Endothelial cell of umbilical vein (primary cell): ENCODE data around the gene AATF. TPM values are rescaled to one million over a fixed set of nuclear protein-coding genes. Genes with fewer than 3 reads are reported as not detected.

Experiments
- BruUV-seq: library from RNA; stranded (reverse); fragments of 400-500 nt; replicated peaks from 2 replicates; lab custom pipeline; 2021; lab: Mats Ljungman, UMichigan
- CTCF ChIA-PET: fragments of 300-600, 350-600 bp; sonication (Branson Sonifier 250); formaldehyde crosslinking; loops from one replicate; lab custom pipeline; 2021; ENCODE audit warnings: antibody characterized with exemption, inconsistent platforms; lab: Charles Lee
- POLR2A ChIA-PET: fragments of 300-600, 350-600 bp; sonication (Branson Sonifier 250); formaldehyde crosslinking; loops from one replicate; lab custom pipeline; 2021; ENCODE audit warnings: antibody characterized with exemption, inconsistent platforms; lab: Charles Lee
- DNase-seq: peaks from one replicate; pipeline ENCODE4 v3.0.0-alpha.2; 2011; ENCODE audit warnings: low read depth, low spot score
- FAIRE-seq: peaks from 2 replicates; lab custom pipeline; 2011; peaks lifted over from hg19 to GRCh38; lab: Jason Lieb, UNC
- H2AFZ ChIP-seq: 2 replicates; pipeline ENCODE4 v1.6.0; 2012; ENCODE audit warnings: low read depth, low read length, control low read depth, inconsistent platforms
- H3K27ac ChIP-seq: 2 replicates; pipeline ENCODE4 v1.5.1; 2011; ENCODE audit warnings: low read depth, mild to moderate bottlenecking, control low read depth, low read length, moderate library complexity; ENCODE audit not compliant: insufficient read depth
- H3K27me3 ChIP-seq, 2 experiments: 2 replicates each; pipeline versions ENCODE4 v1.6.0 to v1.6.1; 2011; ENCODE audit warnings: low read length in 2 of 2, mixed read lengths in 1 of 2; ENCODE audit not compliant: control insufficient read depth in 2 of 2, insufficient read depth in 2 of 2
- H3K36me3 ChIP-seq, 2 experiments: 2 replicates in 1 of 2; 3 replicates in 1 of 2; pipeline ENCODE4 v1.5.1; 2011; ENCODE audit warnings: low read length in 2 of 2, mild to moderate bottlenecking in 1 of 2, moderate library complexity in 1 of 2; ENCODE audit not compliant: control insufficient read depth in 2 of 2, insufficient read depth in 2 of 2; ENCODE audit errors: extremely low read depth in 1 of 2
- H3K4me1 ChIP-seq: 3 replicates; pipeline ENCODE4 v1.5.1; 2011; ENCODE audit warnings: mild to moderate bottlenecking, low read length; ENCODE audit not compliant: control insufficient read depth, insufficient read depth; ENCODE audit errors: extremely low read depth
- H3K4me2 ChIP-seq: 2 replicates; pipeline ENCODE4 v1.6.1; 2011; ENCODE audit warnings: low read length, control low read depth, mixed read lengths; ENCODE audit not compliant: insufficient read depth
- H3K4me3 ChIP-seq, 3 experiments: fragments of 200-600 bp in 1 of 3; sonication (generic), shearing (Covaris generic) in 1 of 3; replicated peaks in 1 of 3; 2 replicates each; pipeline ENCODE4 v1.5.1; 2011 to 2016; ENCODE audit warnings: control low read depth in 3 of 3, low read length in 3 of 3, mild to moderate bottlenecking in 2 of 3, inconsistent platforms in 1 of 3, low read depth in 1 of 3, moderate library complexity in 1 of 3; ENCODE audit not compliant: insufficient read depth in 1 of 3
- H3K79me2 ChIP-seq: 2 replicates; pipeline ENCODE4 v1.6.0; 2012; ENCODE audit warnings: low read length, inconsistent platforms; ENCODE audit not compliant: control insufficient read depth, insufficient read depth
- H3K9ac ChIP-seq: replicated peaks from 2 replicates; pipeline ENCODE3; 2011; ENCODE audit warnings: low read length, control low read depth; ENCODE audit not compliant: insufficient read depth; ENCODE audit errors: extremely low read depth
- H3K9me1 ChIP-seq: replicated peaks from 3 replicates; pipeline ENCODE4 v1.6.0; 2011; ENCODE audit warnings: mild to moderate bottlenecking, low read length; ENCODE audit not compliant: control insufficient read depth, insufficient read depth; ENCODE audit errors: extremely low read depth
- H3K9me3 ChIP-seq: replicated peaks from 2 replicates; pipeline ENCODE4 v1.5.1; 2012; ENCODE audit warnings: low read length, inconsistent platforms; ENCODE audit not compliant: control insufficient read depth, insufficient read depth
- H4K20me1 ChIP-seq: replicated peaks from 2 replicates; pipeline ENCODE3; 2011; ENCODE audit warnings: mild to moderate bottlenecking, low read length; ENCODE audit not compliant: control insufficient read depth, insufficient read depth; ENCODE audit errors: extremely low read depth
- EZH2 ChIP-seq: IDR thresholded peaks from 2 replicates; pipeline ENCODE4 v1.6.1; 2012; ENCODE audit warnings: borderline replicate concordance, low read depth, mild to moderate bottlenecking, moderate library complexity, low read length, inconsistent platforms; ENCODE audit not compliant: severe bottlenecking
- FOS ChIP-seq: IDR thresholded peaks from 2 replicates; pipeline ENCODE4 v1.6.1; 2011; ENCODE audit warnings: mild to moderate bottlenecking, low read length, moderate library complexity, borderline replicate concordance; ENCODE audit not compliant: insufficient read depth
- GATA2 ChIP-seq: IDR thresholded peaks from 2 replicates; pipeline ENCODE4 v1.7.0; 2011; ENCODE audit warnings: low read depth, mild to moderate bottlenecking, moderate library complexity, mixed read lengths, low read length; ENCODE audit not compliant: insufficient read length, insufficient read depth
- JUN ChIP-seq: IDR thresholded peaks from 2 replicates; pipeline ENCODE4 v1.6.1; 2011; ENCODE audit warnings: borderline replicate concordance, low read depth; ENCODE audit not compliant: insufficient read length, insufficient read depth
- MYC ChIP-seq: IDR thresholded peaks from one replicate; pipeline ENCODE4 v1.6.1; 2011; ENCODE audit warnings: mild to moderate bottlenecking, low read depth, low read length
- POLR2A ChIP-seq: IDR thresholded peaks from 2 replicates; pipeline ENCODE4 v1.6.1; 2012; ENCODE audit warnings: low read depth, mild to moderate bottlenecking, control low read depth, low read length
- POLR2AphosphoS5 ChIP-seq: IDR thresholded peaks from 2 replicates; pipeline ENCODE4 v1.6.1; 2012; ENCODE audit warnings: low read depth, mild to moderate bottlenecking, control low read depth, low read length, moderate library complexity; ENCODE audit not compliant: insufficient read depth
- dilution Hi-C: fragments of 300-500 bp; cut with MboI; formaldehyde crosslinking; loops from one replicate; pipeline ENCODE4 v1.15.0; 2019; ENCODE audit warnings: low sequenced_read_pairs; ENCODE audit not compliant: extremely low pct_ligation_motif_present
- intact Hi-C: fragments of 100-400 bp; cut with micrococcal nuclease; formaldehyde crosslinking; loops from one replicate; pipeline ENCODE4 v1.10.0; 2022
- polyA plus RNA-seq, 4 experiments: library from polyadenylated mRNA; depleted of rRNA in 3 of 4; stranded (reverse) in 3 of 4; unstranded in 1 of 4; fragments of >200 nt; gene quantifications; 2 replicates each; pipeline versions ENCODE4 v1.2.1 to v1.2.3, GENCODE V29; 2011 to 2012; ENCODE audit warnings: missing spikeins in 1 of 4
- total RNA-seq: library from RNA; stranded (reverse); gene quantifications from 2 replicates; pipeline ENCODE4 v1.2.3, GENCODE V29; 2021
- TF ChIP-seq, protein P1 (sequence below), 2 donors: IDR thresholded peaks; 1 replicate in 1 of 2; 2 replicates in 1 of 2; pipeline ENCODE4 v1.5.1; 2011; ENCODE audit warnings: low read length in 2 of 2, mild to moderate bottlenecking in 2 of 2, moderate library complexity in 2 of 2, control low read depth in 1 of 2, inconsistent platforms in 1 of 2, low read depth in 1 of 2; ENCODE audit not compliant: insufficient read depth in 1 of 2; ENCODE audit errors: extremely low read depth in 1 of 2
- TF ChIP-seq, protein P2 (sequence below): IDR thresholded peaks from 2 replicates; pipeline ENCODE4 v1.6.1; 2011; ENCODE audit not compliant: insufficient read depth, insufficient read length

The AATF gene
- total and polyA plus RNA-seq, 2 donors (not counting 3 experiments of a cell fraction or from before 2014, with no cell fraction given) = 15.7 to 47.2 TPM

DNA sequence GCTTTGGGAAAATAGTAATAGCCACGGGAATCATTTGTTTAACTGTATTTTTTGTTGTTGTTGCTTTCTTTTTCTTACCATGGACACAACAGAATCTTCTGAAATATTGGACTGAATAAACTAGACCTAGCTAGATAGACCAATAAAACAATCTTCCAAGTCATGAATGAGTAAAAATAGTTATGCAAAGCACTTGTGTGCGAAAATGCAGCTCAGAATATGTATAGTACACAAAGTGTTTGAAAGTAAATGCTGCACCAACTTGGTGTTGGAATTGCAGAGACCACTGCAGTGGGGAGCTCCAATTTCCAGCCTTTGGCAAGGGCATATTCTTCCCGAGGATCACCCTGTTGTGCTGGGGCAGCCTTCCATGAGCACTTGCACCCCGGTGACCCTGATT lies 68.0 kb downstream of the AATF start:
- no peaks in the 10 kb centered on the region for H3K27me3 ChIP-seq
- H3K9ac ChIP-seq = no peak overlapping the region
- dilution Hi-C loops (no loop called here), intact Hi-C loops (no loop called here)
- FAIRE-seq (no peak), DNase-seq (no peak)
- H3K9me1 ChIP-seq = peaks cover 5% of the 10 kb centered on the region
- H3K4me1 ChIP-seq = no peaks in the 10 kb centered on the region
- no peak overlapping the region for H2AFZ ChIP-seq
- no peak overlapping the region for H3K4me2 ChIP-seq
- H3K79me2 ChIP-seq = no peaks in the 10 kb centered on the region
- no peaks in the 10 kb centered on the region for H3K36me3 ChIP-seq
- TF ChIP-seq JUN (no peak), MYC (no peak), POLR2AphosphoS5 (no peak), POLR2A (no peak), FOS (no peak), EZH2 (no peak), GATA2 (no peak)
- TF ChIP-seq, protein P1, sequence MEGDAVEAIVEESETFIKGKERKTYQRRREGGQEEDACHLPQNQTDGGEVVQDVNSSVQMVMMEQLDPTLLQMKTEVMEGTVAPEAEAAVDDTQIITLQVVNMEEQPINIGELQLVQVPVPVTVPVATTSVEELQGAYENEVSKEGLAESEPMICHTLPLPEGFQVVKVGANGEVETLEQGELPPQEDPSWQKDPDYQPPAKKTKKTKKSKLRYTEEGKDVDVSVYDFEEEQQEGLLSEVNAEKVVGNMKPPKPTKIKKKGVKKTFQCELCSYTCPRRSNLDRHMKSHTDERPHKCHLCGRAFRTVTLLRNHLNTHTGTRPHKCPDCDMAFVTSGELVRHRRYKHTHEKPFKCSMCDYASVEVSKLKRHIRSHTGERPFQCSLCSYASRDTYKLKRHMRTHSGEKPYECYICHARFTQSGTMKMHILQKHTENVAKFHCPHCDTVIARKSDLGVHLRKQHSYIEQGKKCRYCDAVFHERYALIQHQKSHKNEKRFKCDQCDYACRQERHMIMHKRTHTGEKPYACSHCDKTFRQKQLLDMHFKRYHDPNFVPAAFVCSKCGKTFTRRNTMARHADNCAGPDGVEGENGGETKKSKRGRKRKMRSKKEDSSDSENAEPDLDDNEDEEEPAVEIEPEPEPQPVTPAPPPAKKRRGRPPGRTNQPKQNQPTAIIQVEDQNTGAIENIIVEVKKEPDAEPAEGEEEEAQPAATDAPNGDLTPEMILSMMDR (IDR thresholded peaks at IDR 0.05; ENCODE audit: extremely low read depth in 1 of 2, insufficient read depth in 1 of 2, low read depth in 1 of 2, low read length in 2 of 2) = no peak
- TF ChIP-seq, protein P2, sequence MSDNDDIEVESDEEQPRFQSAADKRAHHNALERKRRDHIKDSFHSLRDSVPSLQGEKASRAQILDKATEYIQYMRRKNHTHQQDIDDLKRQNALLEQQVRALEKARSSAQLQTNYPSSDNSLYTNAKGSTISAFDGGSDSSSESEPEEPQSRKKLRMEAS = no peak
- no peaks in the 10 kb centered on the region for H3K9me3 ChIP-seq
- CTCF ChIA-PET = interaction anchor here (0.6 to 1.4 kb wide), 3 partner anchors 14 to 31 kb away, joined by 3 to 4 read pairs (median 4); no protein-coding TSS in a partner anchor
- H4K20me1 ChIP-seq = no peaks in the 10 kb centered on the region
- no peak overlapping the region for H3K27ac ChIP-seq
- no peak overlapping the region for H3K4me3 ChIP-seq
- POLR2A ChIA-PET = interaction anchor here (0.9 kb wide), 1 partner anchor 49 kb away, joined by 3 read pairs; no protein-coding TSS in a partner anchor
- BruUV-seq = no TSS peak
